H1 (cell line): ENCODE measurements around the gene WWP2. TPM values are rescaled to one million over a fixed set of nuclear protein-coding genes. Genes with fewer than 3 reads are reported as not detected.

ENCODE experiments used
- CTCF ChIA-PET: fragments of 300-600 bp; sonication (Branson Sonifier 250); formaldehyde crosslinking; loops from one replicate; lab custom pipeline; 2021; ENCODE audit not compliant: partially characterized antibody; lab: Charles Lee
- POLR2A ChIA-PET: fragments of 300-600 bp; sonication (Branson Sonifier 250); formaldehyde crosslinking; loops from one replicate; lab custom pipeline; 2021; ENCODE audit warnings: inconsistent platforms; ENCODE audit not compliant: partially characterized antibody; lab: Charles Lee
- DNase-seq, 2 experiments: peaks; one replicate each; pipeline versions ENCODE4 v3.0.0 to v3.0.0-alpha.2; 2010 to 2022; ENCODE audit warnings: low spot score in 2 of 2, low read depth in 1 of 2, mixed read lengths in 1 of 2
- FAIRE-seq: peaks from 2 replicates; lab custom pipeline; 2011; peaks lifted over from hg19 to GRCh38; lab: Jason Lieb, UNC
- H2AFZ ChIP-seq: 2 replicates; pipeline ENCODE4 v1.8.1; 2012; ENCODE audit warnings: low read length, inconsistent platforms
- H2AK5ac ChIP-seq: 2 replicates; pipeline ENCODE4 v1.6.1; 2013; ENCODE audit warnings: low read depth, low read length
- H2BK120ac ChIP-seq: replicated peaks from 2 replicates; pipeline ENCODE3; 2013; ENCODE audit warnings: low read depth, low read length, inconsistent platforms
- H2BK12ac ChIP-seq: 2 replicates; pipeline ENCODE4 v1.6.1; 2013; ENCODE audit warnings: low read depth, low read length
- H2BK15ac ChIP-seq: 2 replicates; pipeline ENCODE4 v1.6.1; 2013; ENCODE audit warnings: low read length
- H2BK20ac ChIP-seq: 2 replicates; pipeline ENCODE4 v1.6.1; 2013; ENCODE audit warnings: low read length
- H2BK5ac ChIP-seq: 2 replicates; pipeline ENCODE4 v1.6.1; 2013; ENCODE audit warnings: low read depth, low read length
- H3K14ac ChIP-seq: 2 replicates; pipeline ENCODE4 v1.6.1; 2013; ENCODE audit warnings: inconsistent platforms; ENCODE audit not compliant: insufficient read length
- H3K18ac ChIP-seq: 2 replicates; pipeline ENCODE4 v1.6.1; 2013; ENCODE audit warnings: low read length; ENCODE audit errors: extremely low read depth
- H3K23ac ChIP-seq: 2 replicates; pipeline ENCODE4 v1.6.1; 2013; ENCODE audit warnings: inconsistent platforms; ENCODE audit not compliant: insufficient read length
- H3K23me2 ChIP-seq: 2 replicates; pipeline ENCODE4 v1.6.1; 2013; ENCODE audit warnings: low read depth, low read length
- H3K27ac ChIP-seq: 2 replicates; pipeline ENCODE4 v1.6.1; 2011; ENCODE audit warnings: low read depth, low read length, inconsistent platforms
- H3K27me3 ChIP-seq, 4 experiments: replicated peaks in 1 of 4; 1 replicate in 1 of 4; 2 replicates in 3 of 4; pipeline versions ENCODE4 v1.6.1 to v1.8.1; 2011 to 2013; ENCODE audit warnings: low read length in 3 of 4, mild to moderate bottlenecking in 3 of 4, inconsistent platforms in 2 of 4, mixed read lengths in 2 of 4, moderate library complexity in 1 of 4; ENCODE audit not compliant: control insufficient read depth in 3 of 4, insufficient read depth in 3 of 4; ENCODE audit errors: extremely low read depth in 1 of 4
- H3K36me3 ChIP-seq, 4 experiments: 2 replicates each; pipeline versions ENCODE4 v1.6.1 to v1.8.1; 2011 to 2013; ENCODE audit warnings: mild to moderate bottlenecking in 4 of 4, low read length in 3 of 4, moderate library complexity in 2 of 4, control low read depth in 1 of 4, inconsistent platforms in 1 of 4; ENCODE audit not compliant: insufficient read depth in 4 of 4, control insufficient read depth in 2 of 4
- H3K4ac ChIP-seq: replicated peaks from 2 replicates; pipeline ENCODE3; 2013; ENCODE audit warnings: low read length, low read depth, mixed read lengths, inconsistent platforms; ENCODE audit not compliant: insufficient read length
- H3K4me1 ChIP-seq, 4 experiments: replicated peaks in 1 of 4; 1 replicate in 1 of 4; 2 replicates in 3 of 4; pipeline versions ENCODE4 v1.6.1 to v1.8.1; 2011 to 2013; ENCODE audit warnings: low read length in 3 of 4, inconsistent platforms in 2 of 4, mixed read lengths in 1 of 4; ENCODE audit not compliant: insufficient read depth in 4 of 4, control insufficient read depth in 3 of 4
- H3K4me2 ChIP-seq, 2 experiments: 2 replicates each; pipeline versions ENCODE4 v1.6.1 to v1.8.1; 2011 to 2013; ENCODE audit warnings: low read depth in 2 of 2, low read length in 2 of 2, control low read depth in 1 of 2, inconsistent platforms in 1 of 2, mild to moderate bottlenecking in 1 of 2; ENCODE audit not compliant: insufficient read depth in 1 of 2
- H3K4me3 ChIP-seq, 4 experiments: fragments of 200-600, 300-600 bp in 1 of 4; sonication (generic), shearing (Covaris generic), sonication (Bioruptor Twin) in 1 of 4; 2 replicates each; pipeline versions ENCODE4 v1.5.1 to v1.8.1; 2011 to 2016; ENCODE audit warnings: low read length in 4 of 4, low read depth in 3 of 4, control low read depth in 2 of 4, inconsistent platforms in 2 of 4, mild to moderate bottlenecking in 2 of 4, mixed read lengths in 1 of 4, moderate library complexity in 1 of 4; ENCODE audit not compliant: insufficient read depth in 2 of 4; ENCODE audit errors: extremely low read depth in 1 of 4
- H3K56ac ChIP-seq: replicated peaks from 2 replicates; pipeline ENCODE3; 2013; ENCODE audit warnings: low read depth, mild to moderate bottlenecking, mixed read lengths, low read length, inconsistent platforms; ENCODE audit not compliant: insufficient read length
- H3K79me1 ChIP-seq: 2 replicates; pipeline ENCODE4 v1.6.1; 2013; ENCODE audit warnings: low read depth, low read length, control low read depth
- H3K79me2 ChIP-seq, 2 experiments: 2 replicates each; pipeline versions ENCODE4 v1.6.1 to v1.8.1; 2012 to 2013; ENCODE audit warnings: low read length in 2 of 2, mild to moderate bottlenecking in 2 of 2, inconsistent platforms in 1 of 2; ENCODE audit not compliant: insufficient read depth in 2 of 2, control insufficient read depth in 1 of 2
- H3K9ac ChIP-seq, 4 experiments: replicated peaks in 1 of 4; 1 replicate in 1 of 4; 2 replicates in 3 of 4; pipeline versions ENCODE4 v1.6.1 to v1.8.1; 2011 to 2013; ENCODE audit warnings: low read depth in 3 of 4, low read length in 3 of 4, control low read depth in 2 of 4, mild to moderate bottlenecking in 2 of 4, moderate library complexity in 2 of 4, inconsistent platforms in 1 of 4; ENCODE audit errors: extremely low read depth in 1 of 4
- H3K9me3 ChIP-seq, 2 experiments: 2 replicates each; pipeline versions ENCODE4 v1.6.1 to v1.8.1; 2012 to 2013; ENCODE audit warnings: mild to moderate bottlenecking in 2 of 2, moderate library complexity in 2 of 2, control low read depth in 1 of 2, inconsistent platforms in 1 of 2, low read depth in 1 of 2, low read length in 1 of 2, mixed read lengths in 1 of 2; ENCODE audit not compliant: insufficient read depth in 2 of 2
- H4K20me1 ChIP-seq, 2 experiments: replicated peaks in 1 of 2; 2 replicates each; pipeline versions ENCODE3 to v1.8.1; 2011 to 2013; ENCODE audit warnings: inconsistent platforms in 2 of 2, low read length in 2 of 2, mild to moderate bottlenecking in 1 of 2; ENCODE audit not compliant: insufficient read depth in 2 of 2, control insufficient read depth in 1 of 2
- H4K5ac ChIP-seq: 2 replicates; pipeline ENCODE4 v1.6.1; 2013; ENCODE audit warnings: low read length, low read depth, mixed read lengths, inconsistent platforms; ENCODE audit not compliant: insufficient read length
- H4K8ac ChIP-seq: 2 replicates; pipeline ENCODE4 v1.8.0; 2013; ENCODE audit warnings: mild to moderate bottlenecking, moderate library complexity, low read length, inconsistent platforms; ENCODE audit not compliant: insufficient read depth; ENCODE audit errors: extremely low read depth
- H4K91ac ChIP-seq: replicated peaks from 2 replicates; pipeline ENCODE3; 2013; ENCODE audit warnings: low read length, mixed read lengths, inconsistent platforms; ENCODE audit not compliant: insufficient read length
- CTBP2 ChIP-seq: IDR thresholded peaks from 2 replicates; pipeline ENCODE4 v1.7.0; 2011; ENCODE audit warnings: borderline replicate concordance, mild to moderate bottlenecking, moderate library complexity, mixed read lengths, low read length; ENCODE audit not compliant: insufficient read depth, insufficient read length
- NANOG ChIP-seq: IDR thresholded peaks from 2 replicates; pipeline ENCODE4 v1.6.1; 2011; ENCODE audit warnings: low read length, low read depth, mild to moderate bottlenecking, inconsistent platforms; ENCODE audit not compliant: insufficient read depth, poor library complexity, severe bottlenecking
- WGBS, 2 experiments: shearing (Covaris generic) in 1 of 2; methylation state at CpG; one replicate each; pipeline versions ENCODE4 v1.1.6 to v1.1.7; 2013 to 2015; ENCODE audit warnings: low lambda C conversion rate in 2 of 2, mixed read lengths in 2 of 2, inconsistent platforms in 1 of 2, low coverage in 1 of 2, missing lambda C conversion rate in 1 of 2; ENCODE audit not compliant: insufficient replicate concordance in 2 of 2, insufficient coverage in 1 of 2, insufficient read length in 1 of 2; ENCODE audit errors: extremely low coverage in 1 of 2, missing lambda C conversion rate in 1 of 2; 5-methylcytosine and 5-hydroxymethylcytosine counted together
- polyA plus RNA-seq, 7 experiments: library from polyadenylated mRNA; depleted of rRNA in 3 of 7; stranded (reverse) in 5 of 7; unstranded in 2 of 7; fragments of >200 nt in 5 of 7; fragments of 200-250 nt in 2 of 7; gene quantifications; 1 replicate in 5 of 7; 2 replicates in 1 of 7; 4 replicates in 1 of 7; pipeline versions ENCODE4 v1.2.1 to v1.2.3, GENCODE V29; 2011 to 2013; ENCODE audit warnings: missing spikeins in 2 of 7, mixed read lengths in 2 of 7
- total RNA-seq: library from RNA; stranded (reverse); fragmentation: NEBNext Ultra II Directional; extraction: Animal tissue kit (Norgen Biotek cat#: 25700); gene quantifications from 2 replicates; pipeline ENCODE4 v1.2.1, GENCODE V29; 2021

WWP2 gene
- total and polyA plus RNA-seq, 2 of the 8 experiments (the other 6 are each of a cell fraction or from before 2014, with no cell fraction given) = 14.1 to 42.2 TPM

GRCh38 chr16:69853481-69853880 is 91.3 kb downstream of the WWP2 start:
- Histone ChIP-seq H4K5ac (no peak overlapping the region), H3K23ac (no peak overlapping the region), H2BK5ac (no peak overlapping the region), H3K4me2 (no peak overlapping the region), H2AK5ac (no peak overlapping the region), H3K27me3 (no peaks in the 10 kb centered on the region), H3K4me3 (no peak overlapping the region), H3K18ac (no peak overlapping the region), H3K79me2 (no peaks in the 10 kb centered on the region), H2BK120ac (no peak overlapping the region), H2BK20ac (no peak overlapping the region), H3K4ac (no peak overlapping the region), H3K79me1 (peaks cover 2% of the 10 kb centered on the region; the same call in 1 of the 2 replicates), H3K9me3 (0 out of 4 replicates have a peak, but pooled peaks cover 0 to 2% of the 10 kb centered on the region in 2 experiments), H2BK15ac (no peak overlapping the region), H3K14ac (no peak overlapping the region), H4K91ac (no peak overlapping the region), H3K27ac (no peak overlapping the region), H3K56ac (no peak overlapping the region), H2AFZ (no peak overlapping the region), H3K23me2 (no peaks in the 10 kb centered on the region), H4K8ac (no peak overlapping the region), H4K20me1 (no peaks in the 10 kb centered on the region), H3K4me1 (no peaks in the 10 kb centered on the region), H3K36me3 (no peaks in the 10 kb centered on the region; a peak in 1 of 8 replicates), H2BK12ac (0 out of 2 replicates have a peak overlapping the region, but pooled peaks have one; percentile 23), H3K9ac (no peak overlapping the region)
- 91% methylated on average over 6 of the region's 6 CpGs; no CpG with 5 or more reads in 1 of the 2 experiments for WGBS, 2 experiments
- POLR2A ChIA-PET = interaction anchor here (1.0 to 1.4 kb wide), 2 partner anchors 8 to 11 kb away, joined by 3 to 5 read pairs; no protein-coding TSS in a partner anchor
- DNase-seq (no peak), FAIRE-seq (no peak)
- CTCF ChIA-PET = interaction anchor here (1.2 to 1.3 kb wide), 2 partner anchors 54 to 57 kb away, joined by 3 read pairs; no protein-coding TSS in a partner anchor
- TF ChIP-seq NANOG = no peak
- TF ChIP-seq CTBP2 = no peak
